Esophagus squamous epithelium (tissue), 4 donors: ENCODE data around the gene SERPINA6.

ENCODE experiments used
- POLR2A ChIP-seq, 4 donors: fragments of 450-650 bp; IDR thresholded peaks; one replicate each; pipeline ENCODE4 v1.6.1; 2017; ENCODE audit warnings: antibody characterized with exemption in 4 of 4, mild to moderate bottlenecking in 4 of 4, moderate library complexity in 3 of 4
- TF ChIP-seq, protein P1 (sequence below), 6 experiments: fragments of 450-650 bp in 4 of 6; fragments of 200-600 bp in 2 of 6; sonication (generic) in 2 of 6; IDR thresholded peaks; one replicate each; pipeline ENCODE4 v1.5.1; 2016 to 2019; ENCODE audit warnings: antibody characterized with exemption in 6 of 6, mild to moderate bottlenecking in 4 of 6, moderate library complexity in 4 of 6

DNA sequence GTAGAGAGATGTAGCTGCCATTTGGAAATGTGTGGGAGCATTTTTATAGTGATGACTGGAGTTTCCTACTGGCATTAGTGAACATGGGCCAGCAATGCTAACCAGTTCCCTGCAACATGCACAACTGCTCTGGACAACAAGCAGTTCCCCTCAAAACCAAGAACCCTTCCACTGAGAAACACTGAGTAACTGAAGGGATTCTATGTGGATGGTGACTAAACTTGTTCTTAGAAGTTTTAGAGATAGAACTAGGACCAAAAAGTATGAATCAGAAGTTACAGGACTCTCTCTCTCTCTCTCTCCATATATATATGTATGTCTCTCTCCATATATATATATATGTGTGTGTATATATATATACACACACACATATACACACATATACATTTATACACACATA is 38.0 kb downstream of the SERPINA6 start:
- TF ChIP-seq, protein P1, sequence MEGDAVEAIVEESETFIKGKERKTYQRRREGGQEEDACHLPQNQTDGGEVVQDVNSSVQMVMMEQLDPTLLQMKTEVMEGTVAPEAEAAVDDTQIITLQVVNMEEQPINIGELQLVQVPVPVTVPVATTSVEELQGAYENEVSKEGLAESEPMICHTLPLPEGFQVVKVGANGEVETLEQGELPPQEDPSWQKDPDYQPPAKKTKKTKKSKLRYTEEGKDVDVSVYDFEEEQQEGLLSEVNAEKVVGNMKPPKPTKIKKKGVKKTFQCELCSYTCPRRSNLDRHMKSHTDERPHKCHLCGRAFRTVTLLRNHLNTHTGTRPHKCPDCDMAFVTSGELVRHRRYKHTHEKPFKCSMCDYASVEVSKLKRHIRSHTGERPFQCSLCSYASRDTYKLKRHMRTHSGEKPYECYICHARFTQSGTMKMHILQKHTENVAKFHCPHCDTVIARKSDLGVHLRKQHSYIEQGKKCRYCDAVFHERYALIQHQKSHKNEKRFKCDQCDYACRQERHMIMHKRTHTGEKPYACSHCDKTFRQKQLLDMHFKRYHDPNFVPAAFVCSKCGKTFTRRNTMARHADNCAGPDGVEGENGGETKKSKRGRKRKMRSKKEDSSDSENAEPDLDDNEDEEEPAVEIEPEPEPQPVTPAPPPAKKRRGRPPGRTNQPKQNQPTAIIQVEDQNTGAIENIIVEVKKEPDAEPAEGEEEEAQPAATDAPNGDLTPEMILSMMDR (IDR thresholded peaks at IDR 0.05) = no peak
- TF ChIP-seq POLR2A (IDR thresholded peaks at IDR 0.05) = no peak
